H1 (cell line): Measurements from ENCODE around the gene ZDHHC8. TPM values are rescaled to one million over a fixed set of nuclear protein-coding genes. Genes with fewer than 3 reads are reported as not detected.

Experiments used
- CTCF ChIA-PET: fragments of 300-600 bp; sonication (Branson Sonifier 250); formaldehyde crosslinking; loops from one replicate; lab custom pipeline; 2021; ENCODE audit not compliant: partially characterized antibody; lab: Charles Lee
- POLR2A ChIA-PET: fragments of 300-600 bp; sonication (Branson Sonifier 250); formaldehyde crosslinking; loops from one replicate; lab custom pipeline; 2021; ENCODE audit warnings: inconsistent platforms; ENCODE audit not compliant: partially characterized antibody; lab: Charles Lee
- DNase-seq, 2 experiments: peaks; one replicate each; pipeline versions ENCODE4 v3.0.0 to v3.0.0-alpha.2; 2010 to 2022; ENCODE audit warnings: low spot score in 2 of 2, low read depth in 1 of 2, mixed read lengths in 1 of 2
- FAIRE-seq: peaks from 2 replicates; lab custom pipeline; 2011; peaks lifted over from hg19 to GRCh38; lab: Jason Lieb, UNC
- H2AFZ ChIP-seq: 2 replicates; pipeline ENCODE4 v1.8.1; 2012; ENCODE audit warnings: low read length, inconsistent platforms
- H2AK5ac ChIP-seq: 2 replicates; pipeline ENCODE4 v1.6.1; 2013; ENCODE audit warnings: low read depth, low read length
- H2BK120ac ChIP-seq: replicated peaks from 2 replicates; pipeline ENCODE3; 2013; ENCODE audit warnings: low read depth, low read length, inconsistent platforms
- H2BK12ac ChIP-seq: 2 replicates; pipeline ENCODE4 v1.6.1; 2013; ENCODE audit warnings: low read depth, low read length
- H2BK15ac ChIP-seq: 2 replicates; pipeline ENCODE4 v1.6.1; 2013; ENCODE audit warnings: low read length
- H2BK20ac ChIP-seq: 2 replicates; pipeline ENCODE4 v1.6.1; 2013; ENCODE audit warnings: low read length
- H2BK5ac ChIP-seq: 2 replicates; pipeline ENCODE4 v1.6.1; 2013; ENCODE audit warnings: low read depth, low read length
- H3K14ac ChIP-seq: 2 replicates; pipeline ENCODE4 v1.6.1; 2013; ENCODE audit warnings: inconsistent platforms; ENCODE audit not compliant: insufficient read length
- H3K18ac ChIP-seq: 2 replicates; pipeline ENCODE4 v1.6.1; 2013; ENCODE audit warnings: low read length; ENCODE audit errors: extremely low read depth
- H3K23ac ChIP-seq: 2 replicates; pipeline ENCODE4 v1.6.1; 2013; ENCODE audit warnings: inconsistent platforms; ENCODE audit not compliant: insufficient read length
- H3K23me2 ChIP-seq: 2 replicates; pipeline ENCODE4 v1.6.1; 2013; ENCODE audit warnings: low read depth, low read length
- H3K27ac ChIP-seq: 2 replicates; pipeline ENCODE4 v1.6.1; 2011; ENCODE audit warnings: low read depth, low read length, inconsistent platforms
- H3K27me3 ChIP-seq, 4 experiments: replicated peaks in 1 of 4; 1 replicate in 1 of 4; 2 replicates in 3 of 4; pipeline versions ENCODE4 v1.6.1 to v1.8.1; 2011 to 2013; ENCODE audit warnings: low read length in 3 of 4, mild to moderate bottlenecking in 3 of 4, inconsistent platforms in 2 of 4, mixed read lengths in 2 of 4, moderate library complexity in 1 of 4; ENCODE audit not compliant: control insufficient read depth in 3 of 4, insufficient read depth in 3 of 4; ENCODE audit errors: extremely low read depth in 1 of 4
- H3K36me3 ChIP-seq, 4 experiments: 2 replicates each; pipeline versions ENCODE4 v1.6.1 to v1.8.1; 2011 to 2013; ENCODE audit warnings: mild to moderate bottlenecking in 4 of 4, low read length in 3 of 4, moderate library complexity in 2 of 4, control low read depth in 1 of 4, inconsistent platforms in 1 of 4; ENCODE audit not compliant: insufficient read depth in 4 of 4, control insufficient read depth in 2 of 4
- H3K4ac ChIP-seq: replicated peaks from 2 replicates; pipeline ENCODE3; 2013; ENCODE audit warnings: low read length, low read depth, mixed read lengths, inconsistent platforms; ENCODE audit not compliant: insufficient read length
- H3K4me1 ChIP-seq, 4 experiments: replicated peaks in 1 of 4; 1 replicate in 1 of 4; 2 replicates in 3 of 4; pipeline versions ENCODE4 v1.6.1 to v1.8.1; 2011 to 2013; ENCODE audit warnings: low read length in 3 of 4, inconsistent platforms in 2 of 4, mixed read lengths in 1 of 4; ENCODE audit not compliant: insufficient read depth in 4 of 4, control insufficient read depth in 3 of 4
- H3K4me2 ChIP-seq, 2 experiments: 2 replicates each; pipeline versions ENCODE4 v1.6.1 to v1.8.1; 2011 to 2013; ENCODE audit warnings: low read depth in 2 of 2, low read length in 2 of 2, control low read depth in 1 of 2, inconsistent platforms in 1 of 2, mild to moderate bottlenecking in 1 of 2; ENCODE audit not compliant: insufficient read depth in 1 of 2
- H3K4me3 ChIP-seq, 4 experiments: fragments of 200-600, 300-600 bp in 1 of 4; sonication (generic), shearing (Covaris generic), sonication (Bioruptor Twin) in 1 of 4; 2 replicates each; pipeline versions ENCODE4 v1.5.1 to v1.8.1; 2011 to 2016; ENCODE audit warnings: low read length in 4 of 4, low read depth in 3 of 4, control low read depth in 2 of 4, inconsistent platforms in 2 of 4, mild to moderate bottlenecking in 2 of 4, mixed read lengths in 1 of 4, moderate library complexity in 1 of 4; ENCODE audit not compliant: insufficient read depth in 2 of 4; ENCODE audit errors: extremely low read depth in 1 of 4
- H3K56ac ChIP-seq: replicated peaks from 2 replicates; pipeline ENCODE3; 2013; ENCODE audit warnings: low read depth, mild to moderate bottlenecking, mixed read lengths, low read length, inconsistent platforms; ENCODE audit not compliant: insufficient read length
- H3K79me1 ChIP-seq: 2 replicates; pipeline ENCODE4 v1.6.1; 2013; ENCODE audit warnings: low read depth, low read length, control low read depth
- H3K79me2 ChIP-seq, 2 experiments: 2 replicates each; pipeline versions ENCODE4 v1.6.1 to v1.8.1; 2012 to 2013; ENCODE audit warnings: low read length in 2 of 2, mild to moderate bottlenecking in 2 of 2, inconsistent platforms in 1 of 2; ENCODE audit not compliant: insufficient read depth in 2 of 2, control insufficient read depth in 1 of 2
- H3K9ac ChIP-seq, 4 experiments: replicated peaks in 1 of 4; 1 replicate in 1 of 4; 2 replicates in 3 of 4; pipeline versions ENCODE4 v1.6.1 to v1.8.1; 2011 to 2013; ENCODE audit warnings: low read depth in 3 of 4, low read length in 3 of 4, control low read depth in 2 of 4, mild to moderate bottlenecking in 2 of 4, moderate library complexity in 2 of 4, inconsistent platforms in 1 of 4; ENCODE audit errors: extremely low read depth in 1 of 4
- H3K9me3 ChIP-seq, 2 experiments: 2 replicates each; pipeline versions ENCODE4 v1.6.1 to v1.8.1; 2012 to 2013; ENCODE audit warnings: mild to moderate bottlenecking in 2 of 2, moderate library complexity in 2 of 2, control low read depth in 1 of 2, inconsistent platforms in 1 of 2, low read depth in 1 of 2, low read length in 1 of 2, mixed read lengths in 1 of 2; ENCODE audit not compliant: insufficient read depth in 2 of 2
- H4K20me1 ChIP-seq, 2 experiments: replicated peaks in 1 of 2; 2 replicates each; pipeline versions ENCODE3 to v1.8.1; 2011 to 2013; ENCODE audit warnings: inconsistent platforms in 2 of 2, low read length in 2 of 2, mild to moderate bottlenecking in 1 of 2; ENCODE audit not compliant: insufficient read depth in 2 of 2, control insufficient read depth in 1 of 2
- H4K5ac ChIP-seq: 2 replicates; pipeline ENCODE4 v1.6.1; 2013; ENCODE audit warnings: low read length, low read depth, mixed read lengths, inconsistent platforms; ENCODE audit not compliant: insufficient read length
- H4K8ac ChIP-seq: 2 replicates; pipeline ENCODE4 v1.8.0; 2013; ENCODE audit warnings: mild to moderate bottlenecking, moderate library complexity, low read length, inconsistent platforms; ENCODE audit not compliant: insufficient read depth; ENCODE audit errors: extremely low read depth
- H4K91ac ChIP-seq: replicated peaks from 2 replicates; pipeline ENCODE3; 2013; ENCODE audit warnings: low read length, mixed read lengths, inconsistent platforms; ENCODE audit not compliant: insufficient read length
- BRCA1 ChIP-seq: IDR thresholded peaks from 2 replicates; pipeline ENCODE4 v1.6.1; 2012; ENCODE audit warnings: low read depth, low read length, improper control_type of control experiment
- CEBPB ChIP-seq: IDR thresholded peaks from 2 replicates; pipeline ENCODE4 v1.6.1; 2012; ENCODE audit warnings: low read depth, low read length
- CHD2 ChIP-seq: IDR thresholded peaks from 2 replicates; pipeline ENCODE4 v1.6.1; 2012; ENCODE audit warnings: low read length, improper control_type of control experiment
- CREB1 ChIP-seq: IDR thresholded peaks from 2 replicates; pipeline ENCODE4 v1.6.1; 2012; ENCODE audit warnings: inconsistent platforms
- CTBP2 ChIP-seq: IDR thresholded peaks from 2 replicates; pipeline ENCODE4 v1.7.0; 2011; ENCODE audit warnings: borderline replicate concordance, mild to moderate bottlenecking, moderate library complexity, mixed read lengths, low read length; ENCODE audit not compliant: insufficient read depth, insufficient read length
- EP300 ChIP-seq, 2 experiments: IDR thresholded peaks; 1 replicate in 1 of 2; 2 replicates in 1 of 2; pipeline ENCODE4 v1.6.1; 2011 to 2012; ENCODE audit warnings: low read depth in 2 of 2, low read length in 2 of 2, mild to moderate bottlenecking in 2 of 2, borderline replicate concordance in 1 of 2, inconsistent platforms in 1 of 2, moderate library complexity in 1 of 2
- JUN ChIP-seq: IDR thresholded peaks from 2 replicates; pipeline ENCODE4 v1.6.1; 2011; ENCODE audit warnings: low read depth, mild to moderate bottlenecking, improper control_type of control experiment, low read length
- KDM4A ChIP-seq: IDR thresholded peaks from one replicate; pipeline ENCODE4 v1.7.1; 2012; ENCODE audit warnings: low read depth, mild to moderate bottlenecking, moderate library complexity, low read length, inconsistent platforms; ENCODE audit not compliant: severe bottlenecking
- RBBP5 ChIP-seq: IDR thresholded peaks from 2 replicates; pipeline ENCODE4 v1.7.1; 2012; ENCODE audit warnings: low read depth, mild to moderate bottlenecking, inconsistent platforms, low read length, moderate library complexity, borderline replicate concordance
- RNF2 ChIP-seq: fragments of 200-900, 300-1000 bp; sonication (generic); IDR thresholded peaks from 2 replicates; pipeline ENCODE4 v1.7.1; 2016; ENCODE audit warnings: borderline replicate concordance, low read depth, mild to moderate bottlenecking, antibody characterized with exemption, low read length; ENCODE audit not compliant: poor library complexity, severe bottlenecking; ENCODE audit errors: missing control alignments
- SAP30 ChIP-seq: fragments of 300-600 bp; sonication (generic); IDR thresholded peaks from 2 replicates; pipeline ENCODE4 v1.7.1; 2012; ENCODE audit warnings: low read length, moderate library complexity, mild to moderate bottlenecking, inconsistent platforms; ENCODE audit not compliant: insufficient read depth, insufficient replicate concordance
- SIN3A ChIP-seq, 2 experiments: IDR thresholded peaks in 1 of 2; conservative IDR thresholded peaks in 1 of 2; 2 replicates each; pipeline ENCODE4 v1.6.1; 2011 to 2012; ENCODE audit warnings: low read length in 2 of 2, improper control_type of control experiment in 1 of 2, low read depth in 1 of 2, mild to moderate bottlenecking in 1 of 2
- SP2 ChIP-seq: IDR thresholded peaks from 2 replicates; pipeline ENCODE4 v1.6.1; 2012; ENCODE audit warnings: mild to moderate bottlenecking, low read length, inconsistent platforms
- WGBS, 2 experiments: shearing (Covaris generic) in 1 of 2; methylation state at CpG; one replicate each; pipeline versions ENCODE4 v1.1.6 to v1.1.7; 2013 to 2015; ENCODE audit warnings: low lambda C conversion rate in 2 of 2, mixed read lengths in 2 of 2, inconsistent platforms in 1 of 2, low coverage in 1 of 2, missing lambda C conversion rate in 1 of 2; ENCODE audit not compliant: insufficient replicate concordance in 2 of 2, insufficient coverage in 1 of 2, insufficient read length in 1 of 2; ENCODE audit errors: extremely low coverage in 1 of 2, missing lambda C conversion rate in 1 of 2; 5-methylcytosine and 5-hydroxymethylcytosine counted together
- polyA plus RNA-seq, 7 experiments: library from polyadenylated mRNA; depleted of rRNA in 3 of 7; stranded (reverse) in 5 of 7; unstranded in 2 of 7; fragments of >200 nt in 5 of 7; fragments of 200-250 nt in 2 of 7; gene quantifications; 1 replicate in 5 of 7; 2 replicates in 1 of 7; 4 replicates in 1 of 7; pipeline versions ENCODE4 v1.2.1 to v1.2.3, GENCODE V29; 2011 to 2013; ENCODE audit warnings: missing spikeins in 2 of 7, mixed read lengths in 2 of 7
- total RNA-seq: library from RNA; stranded (reverse); fragmentation: NEBNext Ultra II Directional; extraction: Animal tissue kit (Norgen Biotek cat#: 25700); gene quantifications from 2 replicates; pipeline ENCODE4 v1.2.1, GENCODE V29; 2021

Gene ZDHHC8
- total and polyA plus RNA-seq, 2 of the 8 experiments (the other 6 are each of a cell fraction or from before 2014, with no cell fraction given), result 18.6 to 65.6 TPM

- no peak overlapping the region for H2BK120ac ChIP-seq
- TF ChIP-seq CTBP2 (no peak), KDM4A (no peak), CEBPB (no peak), RNF2 (no peak), RBBP5 (no peak), SAP30 (no peak), JUN (no peak), BRCA1 (no peak), CREB1 (no peak), EP300 (IDR thresholded peaks at IDR 0.05; ENCODE audit: borderline replicate concordance in 1 of 2, low read depth in 2 of 2, low read length in 2 of 2) (no peak), SP2 (no peak), SIN3A (conservative IDR thresholded peaks at IDR 0.05 in 1 of 2, IDR thresholded peaks at IDR 0.05 in 1 of 2; ENCODE audit: low read depth in 1 of 2, low read length in 2 of 2) (no peak), CHD2 (no peak)
- TF ChIP-seq, all 59 proteins: peak for 0
- Histone ChIP-seq H2BK12ac (no peak overlapping the region), H2BK15ac (no peak overlapping the region), H3K79me1 (no peaks in the 10 kb centered on the region), H3K23me2 (no peaks in the 10 kb centered on the region), H3K4ac (no peak overlapping the region), H4K8ac (no peak overlapping the region), H2AFZ (no peak overlapping the region), H3K27me3 (no peaks in the 10 kb centered on the region), H3K9ac (no peak overlapping the region), H3K23ac (no peak overlapping the region), H2BK5ac (no peak overlapping the region), H4K20me1 (peaks cover 0 to 2% of the 10 kb centered on the region in 2 experiments), H3K4me3 (no peak overlapping the region), H3K4me1 (no peaks in the 10 kb centered on the region), H3K14ac (no peak overlapping the region), H4K5ac (no peak overlapping the region), H2BK20ac (no peak overlapping the region), H3K56ac (no peak overlapping the region), H3K4me2 (no peak overlapping the region), H3K9me3 (no peaks in the 10 kb centered on the region), H3K18ac (no peak overlapping the region), H3K27ac (no peak overlapping the region), H3K79me2 (no peaks in the 10 kb centered on the region), H3K36me3 (no peaks in the 10 kb centered on the region), H2AK5ac (no peak overlapping the region), H4K91ac (no peak overlapping the region)
- CTCF ChIA-PET, result interaction anchor here (0.9 to 2.3 kb wide), 9 partner anchors 10 to 103 kb away, joined by 3 to 8 read pairs (median 3); no protein-coding TSS in a partner anchor
- 89% methylated on average over 8 of the region's 8 CpGs; no CpG with 5 or more reads in 1 of the 2 experiments for WGBS, 2 experiments
- FAIRE-seq, result no peak
- DNase-seq, result no peak
- POLR2A ChIA-PET, result no interaction called here
These were observed 49.0 kb downstream of the ZDHHC8 start for GRCh38 chr22:20180640-20181039.
